ENCODE data around the gene RTF1.

DNA sequence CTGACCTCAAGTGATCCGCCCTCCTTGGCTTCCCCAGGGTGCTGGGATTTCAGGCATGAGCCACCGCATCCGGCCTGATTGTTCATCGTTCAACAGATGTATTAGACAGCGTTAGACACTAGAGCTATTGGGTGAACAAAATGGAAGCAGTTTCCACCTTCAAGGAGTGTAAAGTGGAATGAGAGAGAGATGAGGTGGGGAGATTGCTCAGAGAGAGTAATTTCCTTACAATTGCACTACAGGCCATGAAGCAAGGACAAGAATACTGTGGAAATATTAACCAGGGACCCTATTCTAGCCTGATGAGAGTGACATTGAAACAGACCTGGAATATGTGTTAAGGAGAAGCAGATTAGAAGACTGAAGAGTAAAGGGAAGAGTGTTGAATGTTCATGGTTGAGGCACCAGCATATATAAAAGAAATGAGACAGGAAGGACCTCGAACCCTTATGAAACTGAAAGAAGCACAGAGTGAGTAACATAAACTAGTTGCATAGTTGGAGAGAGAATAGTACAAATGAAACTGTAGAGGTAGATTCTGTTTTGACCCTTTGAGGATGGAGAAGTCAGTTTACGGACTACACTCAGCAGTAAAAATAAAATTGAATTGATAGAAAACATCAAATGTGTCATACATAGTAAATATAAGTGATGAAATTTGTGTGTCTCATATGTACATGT, 7.2 kb downstream of the RTF1 start:
- TF ChIP-seq, protein P1, sequence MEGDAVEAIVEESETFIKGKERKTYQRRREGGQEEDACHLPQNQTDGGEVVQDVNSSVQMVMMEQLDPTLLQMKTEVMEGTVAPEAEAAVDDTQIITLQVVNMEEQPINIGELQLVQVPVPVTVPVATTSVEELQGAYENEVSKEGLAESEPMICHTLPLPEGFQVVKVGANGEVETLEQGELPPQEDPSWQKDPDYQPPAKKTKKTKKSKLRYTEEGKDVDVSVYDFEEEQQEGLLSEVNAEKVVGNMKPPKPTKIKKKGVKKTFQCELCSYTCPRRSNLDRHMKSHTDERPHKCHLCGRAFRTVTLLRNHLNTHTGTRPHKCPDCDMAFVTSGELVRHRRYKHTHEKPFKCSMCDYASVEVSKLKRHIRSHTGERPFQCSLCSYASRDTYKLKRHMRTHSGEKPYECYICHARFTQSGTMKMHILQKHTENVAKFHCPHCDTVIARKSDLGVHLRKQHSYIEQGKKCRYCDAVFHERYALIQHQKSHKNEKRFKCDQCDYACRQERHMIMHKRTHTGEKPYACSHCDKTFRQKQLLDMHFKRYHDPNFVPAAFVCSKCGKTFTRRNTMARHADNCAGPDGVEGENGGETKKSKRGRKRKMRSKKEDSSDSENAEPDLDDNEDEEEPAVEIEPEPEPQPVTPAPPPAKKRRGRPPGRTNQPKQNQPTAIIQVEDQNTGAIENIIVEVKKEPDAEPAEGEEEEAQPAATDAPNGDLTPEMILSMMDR (conservative IDR thresholded peaks at IDR 0.05; ENCODE audit: low read depth, low read length): no peak
- TF ChIP-seq EZH2 (IDR thresholded peaks at IDR 0.05; ENCODE audit: borderline replicate concordance, low read depth, low read length, poor library complexity, severe bottlenecking): no peak

All from A673 (cell line).